GM21723 (cell line): ENCODE data around the gene ANKIB1.

ENCODE experiments used
- ATAC-seq: cut with Tn5 transposase; IDR thresholded peaks from one replicate; pipeline ENCODE4 v1.9.1; 2021; ENCODE audit warnings: mild to moderate bottlenecking, moderate library complexity; ENCODE audit not compliant: unreplicated experiment

ANKIB1 gene

GRCh38 chr7:92446869-92447344 is 201.1 kb downstream of the ANKIB1 start:
- ATAC-seq, result no peak

GRCh38 chr7:92447345-92448204 is 201.8 kb downstream of the ANKIB1 start, which contains the start of gene GATAD1:
GATAD1 (plus strand) TSS chr7:92447482; CDS start chr7:92447730, 248 bp downstream.
- peak; percentile 89 for ATAC-seq

- ATAC-seq, result peak; percentile 52
Observed at GRCh38 chr7:92448205-92448747, 202.5 kb downstream of the ANKIB1 start.
